ENCODE data around the gene MPP4.
A peak's percentile ranks its signal among the peaks of the same experiment; 100 is the strongest.

MPP4 gene, protein sequence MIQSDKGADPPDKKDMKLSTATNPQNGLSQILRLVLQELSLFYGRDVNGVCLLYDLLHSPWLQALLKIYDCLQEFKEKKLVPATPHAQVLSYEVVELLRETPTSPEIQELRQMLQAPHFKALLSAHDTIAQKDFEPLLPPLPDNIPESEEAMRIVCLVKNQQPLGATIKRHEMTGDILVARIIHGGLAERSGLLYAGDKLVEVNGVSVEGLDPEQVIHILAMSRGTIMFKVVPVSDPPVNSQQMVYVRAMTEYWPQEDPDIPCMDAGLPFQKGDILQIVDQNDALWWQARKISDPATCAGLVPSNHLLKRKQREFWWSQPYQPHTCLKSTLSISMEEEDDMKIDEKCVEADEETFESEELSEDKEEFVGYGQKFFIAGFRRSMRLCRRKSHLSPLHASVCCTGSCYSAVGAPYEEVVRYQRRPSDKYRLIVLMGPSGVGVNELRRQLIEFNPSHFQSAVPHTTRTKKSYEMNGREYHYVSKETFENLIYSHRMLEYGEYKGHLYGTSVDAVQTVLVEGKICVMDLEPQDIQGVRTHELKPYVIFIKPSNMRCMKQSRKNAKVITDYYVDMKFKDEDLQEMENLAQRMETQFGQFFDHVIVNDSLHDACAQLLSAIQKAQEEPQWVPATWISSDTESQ

GRCh38 chr2:201698588-201699226 is at the start of gene MPP4:
Gene MPP4 (minus strand): TSS chr2:201698644. CDS start chr2:201693954, 4,690 bp downstream.
- H3K27me3 ChIP-seq (replicated peaks), result no peaks in the 10 kb centered on the region

GRCh38 chr2:201746551-201746950 is 48.1 kb upstream of the MPP4 start:
- TF ChIP-seq, protein P1, sequence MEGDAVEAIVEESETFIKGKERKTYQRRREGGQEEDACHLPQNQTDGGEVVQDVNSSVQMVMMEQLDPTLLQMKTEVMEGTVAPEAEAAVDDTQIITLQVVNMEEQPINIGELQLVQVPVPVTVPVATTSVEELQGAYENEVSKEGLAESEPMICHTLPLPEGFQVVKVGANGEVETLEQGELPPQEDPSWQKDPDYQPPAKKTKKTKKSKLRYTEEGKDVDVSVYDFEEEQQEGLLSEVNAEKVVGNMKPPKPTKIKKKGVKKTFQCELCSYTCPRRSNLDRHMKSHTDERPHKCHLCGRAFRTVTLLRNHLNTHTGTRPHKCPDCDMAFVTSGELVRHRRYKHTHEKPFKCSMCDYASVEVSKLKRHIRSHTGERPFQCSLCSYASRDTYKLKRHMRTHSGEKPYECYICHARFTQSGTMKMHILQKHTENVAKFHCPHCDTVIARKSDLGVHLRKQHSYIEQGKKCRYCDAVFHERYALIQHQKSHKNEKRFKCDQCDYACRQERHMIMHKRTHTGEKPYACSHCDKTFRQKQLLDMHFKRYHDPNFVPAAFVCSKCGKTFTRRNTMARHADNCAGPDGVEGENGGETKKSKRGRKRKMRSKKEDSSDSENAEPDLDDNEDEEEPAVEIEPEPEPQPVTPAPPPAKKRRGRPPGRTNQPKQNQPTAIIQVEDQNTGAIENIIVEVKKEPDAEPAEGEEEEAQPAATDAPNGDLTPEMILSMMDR (IDR thresholded peaks at IDR 0.05; ENCODE audit: low read depth, low read length, missing control alignments), result no peak
- in situ Hi-C loops (cut with HindIII; ENCODE audit: low pct_ligation_motif_present, low sequenced_read_pairs), result no loop called here
- H3K36me3 ChIP-seq (replicated peaks), result peaks cover 55% of the 10 kb centered on the region
- no peak overlapping the region for H3K27ac ChIP-seq
- DNase-seq, result no peak
- no peak overlapping the region for H3K4me3 ChIP-seq (ENCODE audit: low read depth, low read length)
- no peaks in the 10 kb centered on the region for H3K27me3 ChIP-seq (replicated peaks)

More at GRCh38 chr2:201698588-201699226, at the start of gene MPP4:
- Histone ChIP-seq H3K36me3 (replicated peaks) (peaks cover 11% of the 10 kb centered on the region), H3K4me3 (ENCODE audit: low read depth, low read length) (peak within 1 kb of the TSS; percentile 16), H3K27ac (peak within 1 kb of the TSS; percentile 68)
- in situ Hi-C loops (cut with HindIII; ENCODE audit: low pct_ligation_motif_present, low sequenced_read_pairs), result no loop called here
- no peak for DNase-seq
- TF ChIP-seq, protein P1 (IDR thresholded peaks at IDR 0.05; ENCODE audit: low read depth, low read length, missing control alignments), result no peak

- no peak for DNase-seq
- H3K27ac ChIP-seq, result no peak overlapping the region
- in situ Hi-C loops (cut with HindIII; ENCODE audit: low pct_ligation_motif_present, low sequenced_read_pairs), result no loop called here
- TF ChIP-seq, protein P1 (IDR thresholded peaks at IDR 0.05; ENCODE audit: low read depth, low read length, missing control alignments), result no peak
- H3K27me3 ChIP-seq (replicated peaks), result no peaks in the 10 kb centered on the region
- peaks cover 36% of the 10 kb centered on the region for H3K36me3 ChIP-seq (replicated peaks)
- H3K4me3 ChIP-seq (ENCODE audit: low read depth, low read length), result no peak overlapping the region
Measured at GRCh38 chr2:201735486-201735885, 37.0 kb upstream of the MPP4 start.

GRCh38 chr2:201734111-201734510 is 35.7 kb upstream of the MPP4 start:
- in situ Hi-C loops (cut with HindIII; ENCODE audit: low pct_ligation_motif_present, low sequenced_read_pairs), result no loop called here
- DNase-seq, result no peak
- no peak overlapping the region for H3K4me3 ChIP-seq (ENCODE audit: low read depth, low read length)
- H3K27me3 ChIP-seq (replicated peaks), result no peaks in the 10 kb centered on the region
- peaks cover 36% of the 10 kb centered on the region for H3K36me3 ChIP-seq (replicated peaks)
- no peak overlapping the region for H3K27ac ChIP-seq
- TF ChIP-seq, protein P1 (IDR thresholded peaks at IDR 0.05; ENCODE audit: low read depth, low read length, missing control alignments), result no peak

DNA sequence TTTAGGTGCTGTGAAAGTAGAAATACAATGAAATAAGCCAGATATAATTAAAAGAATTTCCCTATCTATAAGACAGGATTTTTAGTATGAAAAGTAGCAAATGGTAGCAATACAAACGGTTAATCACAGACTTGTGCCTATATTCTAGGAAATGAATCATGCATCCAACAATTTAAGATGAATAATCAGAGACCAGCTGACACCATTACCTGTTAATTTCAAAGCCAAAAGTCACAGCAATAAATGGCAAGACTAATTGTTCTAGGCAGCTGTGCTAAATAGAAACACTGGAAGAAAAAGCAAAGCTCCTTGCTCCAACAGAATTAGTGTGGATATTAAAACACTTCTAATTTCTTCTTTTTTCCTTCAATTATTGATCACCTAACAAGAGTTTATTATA is 35.1 kb upstream of the MPP4 start:
- TF ChIP-seq, protein P1 (IDR thresholded peaks at IDR 0.05; ENCODE audit: low read depth, low read length, missing control alignments), result no peak
- Histone ChIP-seq H3K36me3 (replicated peaks) (peaks cover 34% of the 10 kb centered on the region), H3K27ac (no peak overlapping the region), H3K4me3 (ENCODE audit: low read depth, low read length) (no peak overlapping the region), H3K27me3 (replicated peaks) (no peaks in the 10 kb centered on the region)
- in situ Hi-C loops (cut with HindIII; ENCODE audit: low pct_ligation_motif_present, low sequenced_read_pairs), result no loop called here
- DNase-seq, result no peak

Data from brain microvascular endothelial cell (primary cell).